Activated naive CD4-positive, alpha-beta T cell treated with anti-CD3 and anti-CD28 coated beads for 36 hours (primary cell): Measurements from ENCODE around the gene SNAP47. TPM values are rescaled to one million over a fixed set of nuclear protein-coding genes. Genes with fewer than 3 reads are reported as not detected.

Experiments used
- CTCF ChIA-PET: fragments of 350-600 bp; sonication (Branson Sonifier 250); formaldehyde crosslinking; loops from one replicate; lab custom pipeline; 2021; ENCODE audit warnings: antibody characterized with exemption; lab: Charles Lee
- DNase-seq: peaks from one replicate; pipeline ENCODE4 v3.0.0-alpha.2; 2020
- H3K27ac Mint-ChIP-seq: one replicate; pipeline ENCODE4 v1.8.0; 2021; ENCODE audit warnings: mild to moderate bottlenecking, mixed read lengths
- H3K27me3 Mint-ChIP-seq: one replicate; pipeline ENCODE4 v1.8.0; 2021; ENCODE audit warnings: low read depth, mixed read lengths
- H3K36me3 Mint-ChIP-seq: one replicate; pipeline ENCODE4 v1.8.0; 2021; ENCODE audit warnings: low read depth, mixed read lengths
- H3K4me1 Mint-ChIP-seq: one replicate; pipeline ENCODE4 v1.8.0; 2021; ENCODE audit warnings: low read depth, mixed read lengths
- H3K4me3 Mint-ChIP-seq: one replicate; pipeline ENCODE4 v1.8.0; 2021; ENCODE audit warnings: mild to moderate bottlenecking, moderate library complexity, mixed read lengths
- H3K9me3 Mint-ChIP-seq: one replicate; pipeline ENCODE4 v1.8.0; 2021; ENCODE audit warnings: mixed read lengths
- intact Hi-C: fragments of 100-400 bp; cut with micrococcal nuclease; formaldehyde crosslinking; loops from one replicate; pipeline ENCODE4 v1.15.1; 2023
- total RNA-seq, 2 experiments: library from RNA; stranded (reverse); gene quantifications; one replicate each; pipeline ENCODE4 v1.2.3, GENCODE V29; 2021

Gene SNAP47
- total RNA-seq, 2 experiments from 2014 or later = 18.7 to 23.0 TPM

DNA sequence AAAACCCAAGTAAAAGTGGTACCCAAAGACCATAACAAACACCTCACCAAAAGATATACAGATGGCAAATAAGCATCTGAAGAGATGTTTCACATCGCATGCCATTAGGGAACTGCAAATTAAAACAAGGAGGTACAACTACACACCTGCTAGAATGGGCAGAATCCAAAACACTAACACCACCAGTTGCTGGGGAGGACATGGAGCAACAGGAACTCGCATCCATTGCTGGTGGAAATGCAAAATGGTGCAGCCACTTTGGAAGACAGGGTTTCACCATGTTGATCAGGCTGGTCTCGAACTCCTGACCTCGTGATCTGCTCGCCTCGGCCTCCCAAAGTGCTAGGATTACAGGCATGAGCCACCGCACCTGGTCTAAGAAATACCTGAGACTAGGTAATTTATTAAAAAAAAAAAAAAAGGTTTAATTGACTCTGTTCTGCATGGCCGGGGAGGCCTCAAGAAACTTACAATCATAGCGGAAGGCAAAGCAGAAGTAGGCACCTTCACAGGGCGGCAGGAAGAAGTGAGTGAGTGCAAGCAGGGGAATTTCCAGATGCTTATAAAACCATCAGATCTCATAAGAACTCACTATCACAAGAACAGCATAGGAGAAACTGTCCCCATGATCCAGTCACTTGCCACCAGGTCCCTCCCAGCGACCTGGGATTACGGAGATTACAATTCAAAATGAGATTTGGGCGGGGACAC lies 50.0 kb downstream of the SNAP47 start:
- CTCF ChIA-PET = no interaction called here

DNA sequence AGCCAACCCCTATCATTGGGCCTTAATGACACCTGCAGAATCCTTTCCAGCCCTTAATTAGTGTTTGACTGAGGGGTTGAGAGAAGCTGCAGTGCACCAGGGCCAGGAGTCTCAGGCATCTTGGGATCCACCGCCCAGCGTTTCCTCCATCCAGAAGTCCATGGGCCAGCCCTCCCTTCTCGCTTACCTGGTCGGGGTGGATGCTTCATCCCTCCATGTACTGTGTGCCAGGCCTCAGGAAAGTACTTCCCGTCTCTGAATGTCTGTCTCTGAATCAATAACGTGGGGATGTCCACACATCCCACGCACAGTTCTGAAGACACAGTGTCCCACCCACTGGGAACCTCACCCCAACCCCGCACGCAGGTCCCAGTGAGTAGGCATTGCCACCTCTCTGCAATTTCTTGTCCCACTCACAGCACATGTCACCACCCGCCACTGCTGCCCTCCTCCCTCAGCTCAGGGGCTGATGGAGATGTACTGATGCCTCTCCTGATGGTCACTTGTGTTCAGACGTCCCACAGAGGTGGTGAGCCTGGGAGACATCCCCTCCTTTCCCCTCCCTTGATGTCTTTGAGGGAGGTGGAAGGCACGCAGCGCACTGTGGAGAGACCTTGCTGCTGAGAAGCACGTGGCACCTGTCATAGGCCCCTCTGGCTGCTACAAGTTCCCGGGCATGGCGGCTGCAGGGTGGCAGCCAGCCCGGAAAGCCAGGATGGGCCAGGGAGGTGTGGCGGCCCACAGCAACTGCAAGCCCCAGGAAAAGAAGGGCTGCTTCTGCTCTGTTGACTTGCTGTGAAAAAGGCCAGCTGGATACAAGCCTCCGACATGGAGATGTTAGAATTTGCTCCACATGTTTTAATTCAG lies 50.8 kb downstream of the SNAP47 start:
- H3K36me3 Mint-ChIP-seq = peaks cover 5% of the 10 kb centered on the region
- DNase-seq = no peak
- H3K27me3 Mint-ChIP-seq = peaks cover 2% of the 10 kb centered on the region
- intact Hi-C loops = loop anchor here (5.0 kb wide), 1 partner anchor 101 kb away; no protein-coding TSS in a partner anchor
- no peak overlapping the region for H3K27ac Mint-ChIP-seq
- H3K4me3 Mint-ChIP-seq = no peak overlapping the region
- H3K4me1 Mint-ChIP-seq = peaks cover 19% of the 10 kb centered on the region
- no peaks in the 10 kb centered on the region for H3K9me3 Mint-ChIP-seq
- CTCF ChIA-PET = no interaction called here

More for the DNA sequence above, 50.0 kb downstream of the SNAP47 start:
- DNase-seq = peak; percentile 27
- intact Hi-C loops = loop anchor here (5.0 kb wide), 1 partner anchor 102 kb away; no protein-coding TSS in a partner anchor
- no peak overlapping the region for H3K4me3 Mint-ChIP-seq
- peaks cover 2% of the 10 kb centered on the region for H3K27me3 Mint-ChIP-seq
- H3K4me1 Mint-ChIP-seq = peaks cover 19% of the 10 kb centered on the region
- peaks cover 5% of the 10 kb centered on the region for H3K36me3 Mint-ChIP-seq
- no peak overlapping the region for H3K27ac Mint-ChIP-seq
- H3K9me3 Mint-ChIP-seq = no peaks in the 10 kb centered on the region

DNA sequence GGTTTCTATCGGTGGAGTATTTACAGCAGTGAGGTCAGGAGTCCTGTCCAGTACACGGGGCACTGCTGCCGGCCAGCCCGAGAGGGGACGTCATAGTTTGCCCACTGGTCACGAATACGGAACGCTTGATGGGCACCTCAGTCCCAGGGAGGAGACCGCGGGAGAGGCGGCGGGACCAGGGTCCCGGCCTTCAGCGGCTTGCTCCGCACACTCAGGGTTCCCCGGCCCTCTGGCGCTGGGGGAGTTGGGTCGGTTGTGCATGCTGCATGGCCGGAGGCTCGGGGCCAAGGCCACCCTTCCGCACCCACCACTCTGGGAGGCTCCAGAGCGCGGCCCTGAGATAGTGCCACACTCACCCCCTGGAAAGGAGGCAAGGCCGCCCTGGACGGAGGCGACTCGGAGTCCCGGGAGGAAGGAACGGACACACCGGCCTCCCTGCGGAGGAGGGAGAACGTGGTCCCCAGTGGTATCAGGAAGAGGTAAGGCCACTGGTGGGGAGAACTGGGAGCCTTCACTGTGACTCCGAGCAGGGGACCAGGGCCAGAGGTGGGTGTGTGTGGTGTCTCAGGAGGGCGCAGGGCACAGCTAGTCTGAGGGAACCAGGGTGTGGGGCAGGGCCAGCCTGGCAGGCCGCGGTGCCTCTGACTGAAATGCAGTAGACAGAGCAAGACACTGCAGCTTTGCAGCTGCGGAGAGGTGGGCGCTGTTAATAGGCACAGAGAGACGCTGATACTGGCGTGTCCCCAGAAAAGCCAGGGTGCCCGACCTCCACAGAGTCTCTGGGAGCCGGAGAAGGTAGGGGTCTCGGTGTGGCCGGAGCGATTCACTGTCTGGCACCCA lies 51.7 kb downstream of the SNAP47 start:
- Mint-ChIP-seq H3K36me3 (peaks cover 5% of the 10 kb centered on the region), H3K27ac (no peak overlapping the region), H3K27me3 (peaks cover 2% of the 10 kb centered on the region), H3K9me3 (no peaks in the 10 kb centered on the region), H3K4me1 (peaks cover 19% of the 10 kb centered on the region), H3K4me3 (peak overlapping the region; percentile 73)
- CTCF ChIA-PET = no interaction called here
- DNase-seq = no peak
- intact Hi-C loops = loop anchor here (5.0 kb wide), 1 partner anchor 100 kb away; no protein-coding TSS in a partner anchor

DNA sequence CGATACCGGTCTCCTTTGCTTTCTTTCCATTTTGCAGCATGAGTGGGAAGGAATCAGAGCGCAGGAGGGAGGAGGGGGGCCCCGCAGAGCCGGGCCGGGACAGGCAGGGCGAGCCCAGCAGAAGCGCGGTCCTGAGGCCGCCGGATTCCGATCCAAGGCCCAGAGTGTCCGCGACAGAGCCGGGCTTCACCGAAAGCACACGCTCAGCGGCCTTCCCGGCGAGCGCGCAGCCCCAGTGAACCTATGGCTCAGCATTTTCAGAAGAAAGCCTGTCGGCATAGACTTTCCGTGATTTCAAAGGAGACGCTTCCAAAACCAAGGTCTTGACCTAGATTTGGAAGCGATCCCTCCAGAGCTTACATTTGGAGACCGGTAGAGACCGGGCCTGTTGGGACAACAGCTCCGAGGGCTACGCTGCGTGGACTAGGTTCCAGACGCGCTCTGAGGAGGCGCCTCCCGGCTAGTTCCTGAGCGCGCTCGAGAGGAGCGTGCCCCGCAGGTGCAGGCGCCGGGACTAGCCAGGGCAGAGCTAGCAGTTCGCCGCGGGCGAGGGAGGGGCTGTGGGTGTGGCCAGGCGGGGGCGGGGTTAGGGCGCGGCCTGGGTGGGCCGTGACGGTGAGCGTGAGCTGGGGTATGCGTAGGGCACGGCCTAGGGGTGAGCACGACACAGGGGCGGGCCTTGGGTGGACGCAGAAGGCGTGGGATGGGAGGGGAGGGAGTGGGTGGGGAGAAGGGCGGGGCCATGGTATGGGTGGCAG lies 52.5 kb downstream of the SNAP47 start:
- H3K27me3 Mint-ChIP-seq = peaks cover 2% of the 10 kb centered on the region
- H3K4me1 Mint-ChIP-seq = peaks cover 19% of the 10 kb centered on the region
- H3K36me3 Mint-ChIP-seq = peaks cover 2% of the 10 kb centered on the region
- intact Hi-C loops = loop anchor here (1.0 to 5.0 kb wide), 7 partner anchors 21 to 847 kb away; partner anchors contain the start of genes ARF1, COQ8A, JMJD4 and MRPL55
- no peaks in the 10 kb centered on the region for H3K9me3 Mint-ChIP-seq
- no peak overlapping the region for H3K27ac Mint-ChIP-seq
- peak overlapping the region; percentile 73 for H3K4me3 Mint-ChIP-seq
- peak; percentile 95 for DNase-seq
- CTCF ChIA-PET = no interaction called here

DNA sequence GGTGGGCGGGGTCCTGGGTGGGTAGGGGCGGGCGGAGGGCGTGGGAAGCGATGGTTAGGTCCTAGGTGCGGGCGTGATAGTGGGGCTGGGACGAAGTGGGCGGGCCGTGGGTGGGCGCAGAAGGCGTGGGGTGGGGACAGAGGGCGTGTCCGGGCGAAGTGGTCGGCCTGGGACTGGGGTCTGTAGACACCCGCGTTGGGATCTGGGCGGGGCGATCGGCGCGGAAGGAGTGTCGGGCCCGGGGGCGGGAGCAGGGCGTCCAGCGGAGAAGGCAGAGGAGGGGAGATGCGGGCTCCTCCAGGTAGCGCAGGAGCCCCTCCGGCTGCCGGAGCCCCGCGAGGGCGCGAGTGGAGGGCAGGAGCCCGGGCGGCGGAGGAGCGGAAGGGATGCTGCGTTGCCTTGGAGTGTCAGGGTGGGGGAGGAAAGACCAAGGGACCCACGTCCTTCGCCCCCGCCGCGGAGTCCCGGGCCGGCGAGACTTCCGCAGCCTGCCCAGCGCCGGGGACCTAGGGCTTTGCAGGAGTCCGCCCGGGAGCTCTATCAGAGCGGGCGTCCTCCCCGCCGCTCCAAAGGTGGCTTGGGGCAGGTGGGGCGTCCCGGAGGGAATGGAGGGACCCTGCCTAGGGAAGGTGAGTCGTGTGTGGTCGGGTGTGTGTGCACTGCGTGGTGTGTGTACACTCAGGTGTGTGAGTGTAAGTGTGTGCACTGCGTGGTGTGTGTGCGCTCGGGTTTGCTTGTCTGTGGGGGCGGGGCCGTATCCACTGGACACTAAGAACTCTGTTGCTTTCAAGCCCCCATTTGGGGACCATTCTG lies 53.2 kb downstream of the SNAP47 start:
- H3K27me3 Mint-ChIP-seq = peaks cover 2% of the 10 kb centered on the region

DNA sequence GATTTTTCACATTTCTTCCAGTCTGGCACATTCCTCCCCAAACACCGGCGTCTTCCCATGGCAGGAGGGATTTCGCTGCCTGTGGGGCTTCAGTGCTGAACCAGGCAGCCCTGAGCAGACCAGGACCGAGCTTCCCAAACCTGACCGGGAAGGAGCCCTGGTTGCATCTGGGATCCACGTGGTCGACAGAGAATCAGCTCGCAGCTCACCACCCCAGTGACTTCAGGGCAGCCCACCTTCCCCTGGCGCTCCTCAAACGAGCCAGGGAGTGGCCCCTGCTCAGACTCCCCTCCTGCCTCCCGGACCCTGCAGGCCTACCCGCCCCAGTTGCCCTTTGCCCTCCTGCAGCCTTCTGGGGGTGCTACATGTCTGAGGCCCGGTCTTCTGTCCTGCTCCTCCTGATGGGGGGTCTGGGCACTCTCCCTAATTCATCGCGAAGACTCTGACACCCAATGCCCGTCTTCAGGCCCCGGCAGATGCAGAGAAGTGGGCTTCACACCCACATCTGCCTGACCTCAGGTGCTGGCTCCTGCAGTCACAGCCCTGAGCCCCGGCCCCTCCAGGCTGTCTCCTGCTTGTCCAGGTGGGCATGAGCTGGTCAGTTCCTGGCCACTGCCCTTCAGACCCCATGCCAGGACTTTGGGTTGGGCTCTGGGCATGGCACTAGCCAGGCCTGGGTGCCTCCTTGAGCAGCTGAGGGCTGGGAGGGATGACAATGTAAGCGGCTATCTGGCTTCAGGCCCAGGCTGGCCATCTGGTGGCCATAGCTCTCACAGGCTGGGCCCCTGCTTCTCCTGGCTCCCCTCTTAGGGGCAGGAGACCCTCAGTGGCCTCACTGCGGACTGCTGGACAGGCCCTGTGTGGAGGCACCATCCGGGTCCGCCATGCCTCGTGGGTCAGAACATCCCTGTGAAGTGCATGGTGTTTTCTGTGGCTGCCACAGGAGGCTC lies 54.1 kb downstream of the SNAP47 start:
- intact Hi-C loops = loop anchor here (2.0 to 5.0 kb wide), 3 partner anchors 98 to 319 kb away; partner anchors contain the start of genes ARF1 and MRPL55
- H3K36me3 Mint-ChIP-seq = no peaks in the 10 kb centered on the region

More for the DNA sequence above, 53.2 kb downstream of the SNAP47 start:
- intact Hi-C loops = loop anchor here (1.0 to 5.0 kb wide), 7 partner anchors 22 to 848 kb away; partner anchors contain the start of genes ARF1, COQ8A, JMJD4 and MRPL55
- Mint-ChIP-seq H3K36me3 (no peaks in the 10 kb centered on the region), H3K4me1 (peaks cover 19% of the 10 kb centered on the region), H3K27ac (no peak overlapping the region), H3K9me3 (no peaks in the 10 kb centered on the region), H3K4me3 (peak overlapping the region; percentile 73)
- DNase-seq = peak; percentile 68
- CTCF ChIA-PET = no interaction called here

DNA sequence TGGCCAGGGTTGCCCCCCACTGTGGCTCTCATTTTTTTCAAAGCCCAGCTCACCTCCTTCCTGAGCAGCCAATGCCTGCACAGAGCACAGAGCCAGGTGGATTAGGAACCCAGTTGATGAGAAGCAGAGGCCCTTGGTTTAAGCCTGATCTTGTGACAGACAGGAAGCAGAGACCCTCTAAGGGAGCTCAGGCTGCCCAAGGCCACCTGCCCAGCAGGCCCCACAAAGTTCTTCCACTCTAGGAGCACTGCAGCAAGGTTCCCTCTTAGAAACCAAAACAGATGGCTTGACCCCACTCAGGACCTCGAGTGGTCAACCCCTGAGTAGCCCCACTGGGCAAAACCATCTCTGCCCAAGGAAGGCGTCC lies 54.8 kb downstream of the SNAP47 start:
- peaks cover 2% of the 10 kb centered on the region for H3K27me3 Mint-ChIP-seq
- no peak overlapping the region for H3K27ac Mint-ChIP-seq

More for the DNA sequence above, 54.1 kb downstream of the SNAP47 start:
- CTCF ChIA-PET = no interaction called here
- DNase-seq = no peak
- Mint-ChIP-seq H3K4me1 (peaks cover 19% of the 10 kb centered on the region), H3K4me3 (peak overlapping the region; percentile 38), H3K27ac (no peak overlapping the region), H3K9me3 (no peaks in the 10 kb centered on the region), H3K27me3 (peaks cover 2% of the 10 kb centered on the region)

DNA sequence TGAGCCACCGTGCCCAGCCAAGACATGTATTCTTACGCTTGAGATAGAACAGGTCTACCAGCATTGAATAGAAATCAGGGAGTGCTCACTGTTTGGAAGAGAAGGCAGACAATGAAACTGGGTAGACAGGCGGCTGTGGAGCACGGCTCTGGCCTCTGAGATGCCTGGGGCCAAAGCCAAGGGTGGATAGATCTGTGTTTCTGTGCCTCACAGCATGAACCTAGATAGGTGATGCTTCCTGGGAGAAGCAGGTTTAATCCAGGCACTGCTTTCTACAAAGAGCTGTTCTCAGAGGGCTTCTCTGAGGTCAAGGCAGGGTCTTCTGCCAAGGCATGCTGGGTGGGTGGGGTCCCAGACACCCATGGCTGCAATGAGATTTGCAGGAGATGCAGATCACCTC lies 55.6 kb downstream of the SNAP47 start:
- H3K4me3 Mint-ChIP-seq = no peak overlapping the region
- CTCF ChIA-PET = no interaction called here
- no peaks in the 10 kb centered on the region for H3K36me3 Mint-ChIP-seq
- H3K4me1 Mint-ChIP-seq = peaks cover 14% of the 10 kb centered on the region
- no peak for DNase-seq
- H3K27ac Mint-ChIP-seq = no peak overlapping the region
- intact Hi-C loops = no loop called here
- H3K9me3 Mint-ChIP-seq = no peaks in the 10 kb centered on the region
- H3K27me3 Mint-ChIP-seq = peaks cover 2% of the 10 kb centered on the region

More for the DNA sequence above, 54.8 kb downstream of the SNAP47 start:
- H3K36me3 Mint-ChIP-seq = no peaks in the 10 kb centered on the region
- peaks cover 19% of the 10 kb centered on the region for H3K4me1 Mint-ChIP-seq
- no peaks in the 10 kb centered on the region for H3K9me3 Mint-ChIP-seq
- DNase-seq = no peak
- H3K4me3 Mint-ChIP-seq = no peak overlapping the region
- intact Hi-C loops = no loop called here
- CTCF ChIA-PET = no interaction called here

DNA sequence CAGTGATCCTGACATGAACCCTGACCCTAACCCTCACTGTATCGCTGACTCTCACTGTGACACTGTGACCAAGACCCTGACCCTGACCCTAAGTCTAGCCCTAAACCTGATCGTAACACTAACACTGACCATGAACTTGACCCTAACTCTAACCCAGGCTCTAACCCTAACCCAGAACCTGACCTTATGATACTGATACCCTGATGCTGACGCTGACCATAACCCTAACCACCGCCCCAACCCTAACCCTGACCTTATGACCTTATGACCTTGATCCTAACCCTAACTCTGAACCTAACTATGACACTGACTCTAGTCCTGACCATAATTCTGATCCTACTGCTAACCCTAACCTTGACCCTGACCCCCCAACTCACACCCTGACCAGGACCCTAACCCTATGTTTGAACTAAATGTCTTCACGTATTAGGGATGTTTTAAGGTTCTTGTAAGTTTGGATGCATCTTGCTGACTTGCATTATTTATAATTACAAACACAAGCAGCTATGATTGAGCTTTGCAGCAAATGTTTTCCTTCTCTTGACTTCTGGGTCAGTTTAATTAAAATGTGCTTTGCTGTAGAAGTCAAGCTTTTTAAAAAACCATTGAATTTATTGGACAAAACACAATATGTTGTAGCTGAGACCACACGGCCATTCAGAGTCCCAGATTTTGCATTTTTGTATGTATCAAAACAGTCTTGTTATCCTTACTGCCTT lies 56.3 kb downstream of the SNAP47 start:
- Mint-ChIP-seq H3K9me3 (no peaks in the 10 kb centered on the region), H3K4me1 (peaks cover 8% of the 10 kb centered on the region), H3K4me3 (no peak overlapping the region), H3K27me3 (no peaks in the 10 kb centered on the region), H3K36me3 (no peaks in the 10 kb centered on the region), H3K27ac (no peak overlapping the region)
- CTCF ChIA-PET = no interaction called here
- intact Hi-C loops = no loop called here
- no peak for DNase-seq
